K562 (cell line): ENCODE results near the gene FAM83F. TPM values are rescaled to one million over a fixed set of nuclear protein-coding genes. Genes with fewer than 3 reads are reported as not detected.

ENCODE experiments used
- ATAC-seq: fragments of 200-7000 bp; cut with Tn5 transposase; 3 replicates; pipeline ENCODE4 v1.9.1; 2020; ENCODE audit warnings: moderate library complexity
- BruUV-seq: library from RNA; stranded (reverse); fragments of 400-500 nt; replicated peaks from 2 replicates; lab custom pipeline; 2021; lab: Mats Ljungman, UMichigan
- CTCF ChIA-PET: fragments of 300-600 bp; formaldehyde crosslinking; extraction: SDS; loops from one replicate; lab custom pipeline; 2021; ENCODE audit warnings: low intra/inter-chr PET ratio; lab: Yijun Ruan, JAX
- POLR2A ChIA-PET: fragments of 300-600, 350-650 bp; sonication (Branson Sonifier 250); formaldehyde crosslinking; extraction: SDS; loops from one replicate; lab custom pipeline; 2021; ENCODE audit warnings: antibody characterized with exemption, inconsistent platforms; lab: Yijun Ruan, JAX
- DNase-seq, 4 experiments: peaks; one replicate each; pipeline versions ENCODE4 v3.0.0 to v3.0.0-alpha.2; 2011 to 2018; ENCODE audit warnings: low spot score in 3 of 4, mixed read lengths in 3 of 4; ENCODE audit errors: extremely low read depth in 1 of 4
- FAIRE-seq: peaks from 2 replicates; lab custom pipeline; 2011; peaks lifted over from hg19 to GRCh38; lab: Jason Lieb, UNC
- H2AFZ ChIP-seq: 2 replicates; pipeline ENCODE4 v1.6.0; 2011; ENCODE audit warnings: low read depth, low read length, control low read depth, inconsistent platforms
- H3K27ac ChIP-seq: fragments of 200-600 bp; 3 replicates; pipeline ENCODE4 v1.8.0; 2011; ENCODE audit warnings: low read depth, mild to moderate bottlenecking, control low read depth, inconsistent platforms, low read length, moderate library complexity, mixed read lengths; ENCODE audit errors: extremely low read depth
- H3K27me3 ChIP-seq, 2 experiments: fragments of 300-600 bp in 1 of 2; 2 replicates in 1 of 2; 3 replicates in 1 of 2; pipeline versions ENCODE4 v1.6.0 to v1.8.0; 2011; ENCODE audit warnings: inconsistent platforms in 2 of 2, low read length in 2 of 2, mild to moderate bottlenecking in 1 of 2, mixed read lengths in 1 of 2, moderate library complexity in 1 of 2; ENCODE audit not compliant: control insufficient read depth in 2 of 2, insufficient read depth in 2 of 2
- H3K36me3 ChIP-seq: fragments of 300-600 bp; 3 replicates; pipeline ENCODE4 v1.8.0; 2011; ENCODE audit warnings: mild to moderate bottlenecking, low read length, inconsistent platforms; ENCODE audit not compliant: control insufficient read depth, insufficient read depth
- H3K4me1 ChIP-seq, 2 experiments: fragments of 200-600 bp in 1 of 2; replicated peaks in 1 of 2; 2 replicates in 1 of 2; 3 replicates in 1 of 2; pipeline versions ENCODE4 v1.5.1 to v1.8.0; 2011; ENCODE audit warnings: inconsistent platforms in 2 of 2, low read length in 2 of 2, mild to moderate bottlenecking in 1 of 2, mixed read lengths in 1 of 2, moderate library complexity in 1 of 2; ENCODE audit not compliant: control insufficient read depth in 2 of 2, insufficient read depth in 2 of 2
- H3K4me2 ChIP-seq: 2 replicates; pipeline ENCODE4 v1.6.1; 2011; ENCODE audit warnings: low read length, control low read depth, inconsistent platforms, mixed read lengths; ENCODE audit not compliant: insufficient read depth
- H3K4me3 ChIP-seq: fragments of 200-600 bp; sonication (generic), shearing (Covaris generic); 2 replicates; pipeline ENCODE4 v1.5.1; 2016; ENCODE audit warnings: control low read depth, inconsistent platforms
- H3K79me2 ChIP-seq: fragments of 200-600 bp; 3 replicates; pipeline ENCODE4 v1.8.0; 2011; ENCODE audit warnings: low read length, inconsistent platforms; ENCODE audit not compliant: control insufficient read depth, insufficient read depth
- H3K9ac ChIP-seq, 2 experiments: 2 replicates each; pipeline versions ENCODE4 v1.6.0 to v1.6.1; 2011; ENCODE audit warnings: low read depth in 2 of 2, low read length in 2 of 2, control low read depth in 1 of 2, inconsistent platforms in 1 of 2, mild to moderate bottlenecking in 1 of 2, mixed read lengths in 1 of 2; ENCODE audit not compliant: insufficient read depth in 1 of 2
- H3K9me1 ChIP-seq: one replicate; pipeline ENCODE4 v1.6.0; 2011; ENCODE audit warnings: inconsistent platforms, mild to moderate bottlenecking, low read length, moderate library complexity; ENCODE audit not compliant: control insufficient read depth, insufficient read depth
- H3K9me3 ChIP-seq: replicated peaks from 2 replicates; pipeline ENCODE4 v1.5.1; 2011; ENCODE audit warnings: low read depth, low read length, inconsistent platforms; ENCODE audit not compliant: control insufficient read depth, insufficient read depth
- H4K20me1 ChIP-seq: replicated peaks from 2 replicates; pipeline ENCODE4 v1.6.1; 2011; ENCODE audit warnings: low read length, inconsistent platforms, mixed read lengths; ENCODE audit not compliant: control insufficient read depth, insufficient read depth
- NFIC ChIP-seq: fragments of 450-650 bp; IDR thresholded peaks from 2 replicates; pipeline ENCODE4 v1.6.1; 2017; ENCODE audit warnings: mild to moderate bottlenecking, inconsistent platforms
- PCBP2 ChIP-seq: fragments of 200-400 bp; formaldehyde crosslinking; IDR thresholded peaks from 2 replicates; pipeline ENCODE4 v1.6.1; 2018; ENCODE audit warnings: low read length, low read depth, mild to moderate bottlenecking, moderate library complexity; ENCODE audit not compliant: poor library complexity, severe bottlenecking
- PHF21A ChIP-seq: fragments of 450-650 bp; IDR thresholded peaks from 2 replicates; pipeline ENCODE4 v1.6.1; 2017; ENCODE audit warnings: low read depth, borderline replicate concordance
- ZNF695 ChIP-seq: fragments of 450-650 bp; formaldehyde crosslinking; IDR thresholded peaks from 2 replicates; pipeline ENCODE4 v1.4.0; 2020; ENCODE audit warnings: mild to moderate bottlenecking, moderate library complexity
- ZNF699 ChIP-seq: fragments of 250-450 bp; sonication (Bioruptor Pico); IDR thresholded peaks from 2 replicates; pipeline ENCODE4 v1.8.0; 2021; ENCODE audit warnings: mild to moderate bottlenecking, moderate library complexity; ENCODE audit not compliant: insufficient replicate concordance
- WGBS: fragments of 100-300 bp; shearing (Covaris generic); methylation state at CpG from one replicate; pipeline ENCODE4 v1.1.6; 2016; ENCODE audit warnings: low coverage, mixed read lengths; ENCODE audit not compliant: insufficient coverage; ENCODE audit errors: missing lambda C conversion rate; 5-methylcytosine and 5-hydroxymethylcytosine counted together
- in situ Hi-C: fragments of 300-500 bp; cut with MboI; formaldehyde crosslinking; loops from 4 replicates; pipeline ENCODE4 v1.15.0; 2018; ENCODE audit warnings: inconsistent platforms, mixed read lengths
- intact Hi-C: fragments of 100-400 bp; cut with micrococcal nuclease; formaldehyde crosslinking; loops from 2 replicates; pipeline ENCODE4 v1.14.2; 2022
- polyA plus RNA-seq, 8 experiments: library from polyadenylated mRNA; depleted of rRNA in 4 of 8; stranded (reverse) in 5 of 8; unstranded in 3 of 8; fragments of >200 nt; fragmentation: Nextera tagmentation in 2 of 8; fragmentation: Illumina TruSeq in 1 of 8; extraction: Ambion mirVana in 2 of 8; extraction: Trizol in 1 of 8; gene quantifications; 2 replicates each; pipeline versions ENCODE4 v1.2.1 to v1.2.3, GENCODE V29; 2011 to 2014; ENCODE audit warnings: inconsistent platforms in 1 of 8, missing spikeins in 1 of 8
- total RNA-seq, 7 experiments: library from RNA; depleted of rRNA in 6 of 7; stranded (reverse); fragments of >200 nt in 6 of 7; fragmentation: Illumina TruSeq in 2 of 7; extraction: Trizol in 2 of 7; gene quantifications; 2 replicates each; pipeline versions ENCODE4 v1.2.1 to v1.2.3, GENCODE V29; 2011 to 2021; ENCODE audit warnings: low replicate concordance in 1 of 7
- TF ChIP-seq, protein P1 (sequence below): fragments of 450-650 bp; formaldehyde crosslinking; conservative IDR thresholded peaks from 2 replicates; pipeline ENCODE4 v1.4.0; 2022; ENCODE audit warnings: mild to moderate bottlenecking, missing genetic modification characterization

The FAM83F gene
- total and polyA plus RNA-seq, 9 of the 15 experiments (the other 6 are each of a cell fraction or from before 2014, with no cell fraction given), result under 0.01 to 0.13 (median 0.04) TPM; not detected in 1

DNA sequence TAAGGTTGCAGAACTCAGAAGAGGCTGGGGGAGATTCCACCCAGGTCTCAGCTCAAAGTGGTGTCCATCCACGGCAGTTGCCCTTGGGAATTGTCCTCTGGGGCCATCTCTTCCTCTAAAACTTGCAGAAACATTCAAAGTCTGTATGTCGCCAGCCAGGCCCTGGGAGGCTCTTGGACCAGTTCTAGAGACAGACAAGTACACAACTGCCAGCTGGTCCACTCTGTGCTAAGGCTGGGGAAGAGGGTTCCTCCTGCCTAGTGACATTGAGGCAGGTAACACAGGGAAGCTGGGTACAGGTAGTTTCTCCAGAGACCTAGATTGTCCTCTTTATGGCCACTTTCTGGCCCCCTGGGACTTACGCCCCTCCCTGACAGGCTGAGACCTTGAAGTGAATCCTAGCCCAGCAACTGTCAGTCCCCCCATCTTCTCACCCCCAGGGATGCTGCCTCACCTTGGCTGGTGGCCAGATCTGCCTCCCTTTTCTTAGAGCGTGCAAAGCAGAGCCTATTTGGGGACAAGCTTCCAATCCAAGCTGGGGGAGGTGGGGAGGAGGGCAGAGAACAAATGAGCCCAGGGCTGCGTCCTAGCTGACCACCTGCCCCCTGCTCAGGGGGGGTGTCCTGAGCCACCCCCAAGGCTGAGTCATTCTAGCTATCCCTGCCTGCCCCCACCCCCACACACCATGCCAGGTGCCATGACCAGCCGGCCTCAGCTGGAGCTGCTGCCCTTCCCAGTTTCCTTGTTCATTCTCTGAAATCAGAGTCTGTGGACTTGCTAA, 8.4 kb downstream of the FAM83F start:
- ATAC-seq, result no peak
- no peaks in the 10 kb centered on the region for H3K79me2 ChIP-seq
- TF ChIP-seq ZNF695 (no peak), NFIC (peak; percentile 78)
- WGBS, result 57% methylated on average over 6 of the region's 6 CpGs
- no peaks in the 10 kb centered on the region for H3K36me3 ChIP-seq
- no peak overlapping the region for H3K4me3 ChIP-seq
- no peaks in the 10 kb centered on the region; the same call in 1 of the 2 replicates for H4K20me1 ChIP-seq
- no peak overlapping the region; the same call in 1 of the 2 replicates for H3K4me2 ChIP-seq
- intact Hi-C loops, result no loop called here
- in situ Hi-C loops, result no loop called here
- peaks cover 42 to 49% of the 10 kb centered on the region in 2 experiments for H3K4me1 ChIP-seq
- BruUV-seq, result no TSS peak
- no peaks in the 10 kb centered on the region for H3K9me1 ChIP-seq
- H2AFZ ChIP-seq, result no peak overlapping the region
- H3K9ac ChIP-seq, result peak overlapping the region in 1 of 2 experiments; percentile 35; a peak in 2 of 4 replicates
- ChIA-PET POLR2A (interaction anchor here (1.6 kb wide), 1 partner anchor 20 kb away, joined by 3 read pairs; no protein-coding TSS in a partner anchor), CTCF (no interaction called here)
- FAIRE-seq, result no peak
- H3K9me3 ChIP-seq, result no peaks in the 10 kb centered on the region
- no peak overlapping the region for H3K27ac ChIP-seq
- peaks cover 0 to 7% of the 10 kb centered on the region in 2 experiments; a peak in 1 of 5 replicates for H3K27me3 ChIP-seq
- DNase-seq, result no peak

DNA sequence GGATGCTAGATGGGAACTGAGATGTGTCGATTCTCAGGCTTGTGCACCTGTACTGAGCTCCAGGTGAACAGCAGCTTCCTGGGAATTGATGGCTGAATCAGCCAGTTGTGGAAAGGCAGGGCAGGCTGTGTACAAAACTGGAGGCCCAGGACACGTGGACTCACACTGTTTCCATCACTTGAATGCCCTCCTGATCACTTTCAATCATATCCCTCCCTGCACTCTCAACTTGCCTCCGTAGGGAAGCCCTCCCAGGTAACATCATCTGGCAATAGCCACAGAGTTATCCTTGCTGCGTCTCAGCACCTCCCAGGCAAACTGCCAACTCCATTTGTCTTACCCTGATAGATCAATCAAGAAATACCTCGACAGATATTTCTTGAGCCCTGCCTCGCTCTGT, 10.1 kb downstream of the FAM83F start:
- CTCF ChIA-PET, result no interaction called here
- POLR2A ChIA-PET, result interaction anchor here (0.7 to 0.8 kb wide), 2 partner anchors 21 to 1464 kb away, joined by 3 read pairs; partner anchors contain the start of genes ACO2 and PHF5A
- Histone ChIP-seq H3K27me3 (peaks cover 0 to 8% of the 10 kb centered on the region in 2 experiments; a peak in 1 of 5 replicates), H3K36me3 (no peaks in the 10 kb centered on the region), H3K27ac (no peak overlapping the region), H3K9ac (no peak overlapping the region), H3K4me3 (no peak overlapping the region), H3K9me3 (no peaks in the 10 kb centered on the region), H3K4me1 (peaks cover 40 to 43% of the 10 kb centered on the region in 2 experiments), H3K9me1 (no peaks in the 10 kb centered on the region), H3K4me2 (no peak overlapping the region), H3K79me2 (no peaks in the 10 kb centered on the region), H2AFZ (no peak overlapping the region), H4K20me1 (no peaks in the 10 kb centered on the region; the same call in 1 of the 2 replicates)
- WGBS, result 43% methylated on average over 5 of the region's 6 CpGs
- no TSS peak for BruUV-seq
- in situ Hi-C loops, result no loop called here
- FAIRE-seq, result no peak
- TF ChIP-seq PHF21A (no peak), PCBP2 (no peak), ZNF699 (CRISPR knock-in tag) (no peak)
- TF ChIP-seq, protein P1, sequence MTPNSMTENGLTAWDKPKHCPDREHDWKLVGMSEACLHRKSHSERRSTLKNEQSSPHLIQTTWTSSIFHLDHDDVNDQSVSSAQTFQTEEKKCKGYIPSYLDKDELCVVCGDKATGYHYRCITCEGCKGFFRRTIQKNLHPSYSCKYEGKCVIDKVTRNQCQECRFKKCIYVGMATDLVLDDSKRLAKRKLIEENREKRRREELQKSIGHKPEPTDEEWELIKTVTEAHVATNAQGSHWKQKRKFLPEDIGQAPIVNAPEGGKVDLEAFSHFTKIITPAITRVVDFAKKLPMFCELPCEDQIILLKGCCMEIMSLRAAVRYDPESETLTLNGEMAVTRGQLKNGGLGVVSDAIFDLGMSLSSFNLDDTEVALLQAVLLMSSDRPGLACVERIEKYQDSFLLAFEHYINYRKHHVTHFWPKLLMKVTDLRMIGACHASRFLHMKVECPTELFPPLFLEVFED (CRISPR knock-in tag), result no peak
- ATAC-seq, result no peak
- intact Hi-C loops, result no loop called here
- DNase-seq, result no peak
